CD4-positive, alpha-beta T cell treated with Interleukin-6 for 4 hours (primary cell): ENCODE results near the gene KRTAP19-8.

Experiments used
- DNase-seq: peaks from one replicate; pipeline ENCODE4 v3.0.0-alpha.2; 2020; ENCODE audit warnings: mixed read lengths

KRTAP19-8 gene, protein sequence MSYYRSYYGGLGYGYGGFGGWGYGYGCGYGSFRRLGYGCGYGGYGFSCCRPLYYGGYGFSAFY

GRCh38 chr21:31038376-31038775 is at the start of gene KRTAP19-8:
TSS of gene KRTAP19-8 (minus strand) at chr21:31038476. CDS start at chr21:31038443, 33 bp downstream.
- DNase-seq = no peak

GRCh38 chr21:31087639-31088473 is 49.6 kb upstream of the KRTAP19-8 start:
- DNase-seq = no peak

DNA sequence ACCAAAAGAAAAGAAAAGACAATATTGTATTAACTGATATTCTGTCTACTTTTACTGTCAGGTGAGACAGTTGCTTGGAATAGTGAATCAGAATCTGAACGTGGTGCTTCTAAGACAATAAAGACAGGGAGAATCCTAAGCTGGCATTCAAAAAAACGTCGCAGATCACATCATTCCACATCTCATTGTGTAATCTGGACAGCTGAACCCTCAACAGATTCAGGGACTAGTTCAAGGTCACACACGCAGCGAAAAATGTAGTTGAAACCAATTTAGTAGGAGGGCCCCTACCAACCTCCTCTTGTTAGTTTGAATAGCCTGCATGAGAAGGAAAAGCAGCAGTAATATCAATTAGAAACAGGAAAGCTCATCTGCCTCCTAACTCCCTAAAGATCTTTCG is 46.4 kb upstream of the KRTAP19-8 start:
- DNase-seq = no peak

- DNase-seq = no peak
Observed at GRCh38 chr21:31078796-31079195, 40.5 kb upstream of the KRTAP19-8 start.

- no peak for DNase-seq
Observed at GRCh38 chr21:31078216-31078615, 39.9 kb upstream of the KRTAP19-8 start.

GRCh38 chr21:31075848-31076247 is 37.6 kb upstream of the KRTAP19-8 start:
- DNase-seq = no peak

DNA sequence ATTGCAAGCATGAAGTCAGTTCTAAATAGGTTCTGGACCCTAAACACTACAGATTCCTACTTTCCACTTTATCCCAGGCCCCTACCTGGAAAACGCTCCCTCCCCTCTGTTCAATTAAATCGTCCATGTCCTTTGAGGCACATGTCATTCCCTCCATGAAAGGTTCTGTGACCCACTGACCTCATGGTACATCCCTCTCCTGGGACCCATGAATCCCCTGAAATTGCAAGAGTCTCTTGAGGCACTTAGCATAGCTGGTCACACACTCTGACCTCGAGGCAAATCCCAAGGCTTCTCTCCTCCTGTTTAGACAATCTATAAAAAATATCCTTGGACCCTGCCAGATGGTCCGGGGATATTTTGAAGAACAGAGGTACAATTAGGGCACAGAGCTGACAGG is 34.3 kb upstream of the KRTAP19-8 start:
- DNase-seq = no peak

- DNase-seq = no peak
Observed at GRCh38 chr21:31064803-31065202, 26.5 kb upstream of the KRTAP19-8 start.

GRCh38 chr21:31052489-31053142 is 14.3 kb upstream of the KRTAP19-8 start:
- no peak for DNase-seq

GRCh38 chr21:31050577-31051157 is 12.4 kb upstream of the KRTAP19-8 start:
- no peak for DNase-seq

- no peak for DNase-seq
Observed at GRCh38 chr21:31045841-31046240, 7.6 kb upstream of the KRTAP19-8 start.

DNA sequence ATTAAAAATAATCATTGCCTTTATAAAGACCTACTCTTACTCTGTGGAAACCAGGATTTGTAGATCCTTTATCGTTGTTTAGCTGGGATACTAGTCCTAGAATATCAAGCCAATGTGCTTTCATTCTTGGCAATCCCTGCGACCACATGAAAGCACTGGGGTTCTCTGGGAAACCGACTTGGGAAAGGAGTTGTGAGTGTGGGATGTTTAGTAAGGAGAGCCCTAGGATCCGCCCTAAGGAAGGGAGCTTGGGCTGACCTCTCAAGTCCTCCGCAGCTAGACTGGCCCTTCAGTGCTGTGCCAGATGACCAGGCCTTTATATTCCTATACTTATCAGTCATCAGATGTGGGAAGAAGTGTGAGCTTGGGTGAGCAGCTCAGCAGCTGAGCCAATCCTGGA is 5.2 kb upstream of the KRTAP19-8 start:
- DNase-seq = no peak

- DNase-seq = no peak
Observed at GRCh38 chr21:31042080-31042464, 3.8 kb upstream of the KRTAP19-8 start.

- no peak for DNase-seq
Observed at GRCh38 chr21:31041295-31042079, 3.2 kb upstream of the KRTAP19-8 start.

DNA sequence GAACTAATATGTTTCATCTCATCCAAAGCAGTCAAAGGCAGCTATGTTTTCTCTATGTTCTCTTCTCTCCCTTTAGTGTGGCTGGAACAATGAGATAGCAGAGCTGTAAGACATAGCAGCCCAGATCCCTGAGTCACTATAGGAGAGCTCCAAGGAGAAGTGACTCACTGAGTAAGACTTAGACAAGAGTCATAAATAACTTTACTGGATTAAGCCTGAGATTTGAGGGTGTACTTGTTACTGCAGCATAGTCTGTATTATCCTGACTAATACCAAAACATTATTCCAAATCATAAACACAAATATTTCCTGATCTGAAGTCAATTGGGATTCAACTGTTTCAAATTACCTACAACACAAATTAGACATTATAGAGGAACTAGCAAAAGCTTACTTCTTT is 3.9 kb downstream of the KRTAP19-8 start:
- no peak for DNase-seq

- DNase-seq = no peak
Observed at GRCh38 chr21:31030367-31031106, 7.7 kb downstream of the KRTAP19-8 start.

GRCh38 chr21:31023680-31024079 is 14.6 kb downstream of the KRTAP19-8 start:
- no peak for DNase-seq

DNA sequence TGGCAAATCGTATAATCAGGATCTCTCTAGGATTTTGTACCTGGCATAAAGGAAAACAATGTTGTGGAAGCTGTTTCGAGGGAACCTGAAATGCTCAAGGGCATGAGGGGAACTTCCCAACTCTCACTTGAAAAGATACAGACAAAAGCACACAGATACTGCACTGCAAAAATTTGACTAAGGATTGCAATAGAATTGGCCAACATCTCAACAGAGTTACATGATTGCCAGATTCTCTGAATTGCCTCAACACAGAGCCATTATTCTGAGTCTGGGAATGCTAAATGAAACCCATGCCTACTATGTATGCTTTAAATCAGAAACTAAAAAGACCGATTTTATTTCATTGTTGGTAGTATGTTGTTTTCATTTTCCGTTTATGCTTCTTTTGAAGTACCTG is 16.0 kb downstream of the KRTAP19-8 start:
- no peak for DNase-seq

GRCh38 chr21:31018232-31018631 is 20.0 kb downstream of the KRTAP19-8 start:
- DNase-seq = no peak

DNA sequence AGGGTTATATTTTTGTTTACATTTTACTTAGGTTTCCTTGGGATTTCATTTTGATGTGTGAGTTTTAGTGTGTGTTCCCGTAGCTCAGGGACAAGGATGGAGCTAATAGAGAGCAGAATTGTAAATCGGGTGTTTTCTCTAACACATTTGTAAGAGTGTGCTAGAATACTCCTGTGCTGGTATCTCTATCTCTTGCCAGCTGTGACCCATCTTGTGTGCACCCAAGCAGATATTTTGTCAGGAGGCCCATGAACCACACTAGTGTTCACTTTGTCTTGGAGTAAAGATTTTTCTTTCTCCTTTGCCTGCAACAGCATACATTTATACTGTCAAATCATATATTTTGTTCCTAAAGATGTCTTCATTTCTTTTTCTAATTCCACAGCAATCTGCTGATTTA is 23.4 kb downstream of the KRTAP19-8 start:
- no peak for DNase-seq

DNA sequence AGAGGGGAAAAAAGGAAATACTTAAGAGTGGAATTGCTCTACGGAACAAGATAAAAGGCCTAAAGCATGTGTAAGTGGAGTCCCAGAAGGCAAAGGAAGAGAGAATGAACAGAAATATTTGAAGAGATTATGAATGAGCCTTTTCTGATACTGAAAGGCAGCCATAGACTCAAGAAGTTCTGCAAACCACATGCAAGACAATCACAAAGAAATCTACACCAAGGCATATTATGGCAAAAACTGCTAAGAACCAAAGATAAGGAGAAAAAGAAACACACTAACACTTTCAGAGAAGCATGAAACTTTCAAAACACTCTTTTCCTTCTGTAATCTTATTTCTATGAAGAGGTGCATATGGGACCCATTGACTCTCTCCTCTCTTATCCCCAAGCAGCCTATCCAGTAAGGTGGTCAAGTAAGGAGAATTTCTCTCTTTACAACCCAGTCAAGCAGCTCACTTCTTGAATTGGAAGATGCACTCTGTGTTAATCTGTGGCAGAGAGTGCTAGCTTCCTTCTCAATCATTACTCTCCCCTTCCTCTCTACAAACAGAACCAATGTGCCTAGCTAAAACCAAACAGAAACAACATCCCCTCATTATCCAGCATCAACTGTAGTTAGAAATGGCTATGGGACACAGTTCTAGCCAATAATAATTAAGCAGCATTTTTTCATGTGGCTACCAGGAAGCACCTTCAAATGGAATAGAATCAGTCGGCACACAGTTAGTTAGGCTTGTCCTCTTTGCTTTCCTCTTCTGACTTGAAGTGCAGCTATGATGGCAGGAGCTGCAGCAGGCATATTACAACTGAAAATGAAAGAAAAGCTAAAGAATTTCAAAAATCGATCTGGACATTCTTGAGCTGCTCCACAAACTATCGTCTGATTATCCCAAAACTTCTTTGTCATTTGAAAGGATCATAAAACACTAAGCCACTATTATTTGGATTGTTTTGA is 25.9 kb downstream of the KRTAP19-8 start:
- no peak for DNase-seq
